GM19324 (cell line): ENCODE measurements around the gene MAB21L4.
"Not testable (repeated sequence)": the region's sequence is repeated elsewhere in the genome, so short reads cannot be mapped to it uniquely, and the experiment has no call there.

Experiments
- ATAC-seq: cut with Tn5 transposase; IDR thresholded peaks from one replicate; pipeline ENCODE4 v1.9.1; 2021; ENCODE audit warnings: mild to moderate bottlenecking, moderate library complexity; ENCODE audit not compliant: unreplicated experiment, low FRiP score

The MAB21L4 gene

DNA sequence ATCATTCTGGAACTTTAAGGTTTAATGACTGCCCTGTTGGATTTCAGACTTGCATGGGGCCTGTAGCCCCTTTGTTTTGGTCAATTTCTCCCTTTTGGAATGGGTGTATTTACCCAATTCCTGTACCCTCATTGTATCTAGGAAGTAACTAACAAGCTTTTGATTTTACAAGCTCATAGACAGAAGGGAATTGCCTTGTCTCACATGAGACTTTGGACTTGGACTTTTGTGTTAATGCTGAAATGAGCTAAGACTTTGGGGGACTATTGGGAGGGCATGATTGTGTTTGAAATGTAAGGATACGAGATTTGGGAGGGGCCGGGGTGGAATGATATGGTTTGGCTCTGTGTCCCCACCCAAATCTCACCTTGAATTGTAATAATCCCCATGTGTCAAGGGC is 49.6 kb downstream of the MAB21L4 start:
- not testable (repeated sequence) for ATAC-seq

- ATAC-seq, result no peak
Measured at GRCh38 chr2:240840435-240841060, 55.4 kb downstream of the MAB21L4 start.

DNA sequence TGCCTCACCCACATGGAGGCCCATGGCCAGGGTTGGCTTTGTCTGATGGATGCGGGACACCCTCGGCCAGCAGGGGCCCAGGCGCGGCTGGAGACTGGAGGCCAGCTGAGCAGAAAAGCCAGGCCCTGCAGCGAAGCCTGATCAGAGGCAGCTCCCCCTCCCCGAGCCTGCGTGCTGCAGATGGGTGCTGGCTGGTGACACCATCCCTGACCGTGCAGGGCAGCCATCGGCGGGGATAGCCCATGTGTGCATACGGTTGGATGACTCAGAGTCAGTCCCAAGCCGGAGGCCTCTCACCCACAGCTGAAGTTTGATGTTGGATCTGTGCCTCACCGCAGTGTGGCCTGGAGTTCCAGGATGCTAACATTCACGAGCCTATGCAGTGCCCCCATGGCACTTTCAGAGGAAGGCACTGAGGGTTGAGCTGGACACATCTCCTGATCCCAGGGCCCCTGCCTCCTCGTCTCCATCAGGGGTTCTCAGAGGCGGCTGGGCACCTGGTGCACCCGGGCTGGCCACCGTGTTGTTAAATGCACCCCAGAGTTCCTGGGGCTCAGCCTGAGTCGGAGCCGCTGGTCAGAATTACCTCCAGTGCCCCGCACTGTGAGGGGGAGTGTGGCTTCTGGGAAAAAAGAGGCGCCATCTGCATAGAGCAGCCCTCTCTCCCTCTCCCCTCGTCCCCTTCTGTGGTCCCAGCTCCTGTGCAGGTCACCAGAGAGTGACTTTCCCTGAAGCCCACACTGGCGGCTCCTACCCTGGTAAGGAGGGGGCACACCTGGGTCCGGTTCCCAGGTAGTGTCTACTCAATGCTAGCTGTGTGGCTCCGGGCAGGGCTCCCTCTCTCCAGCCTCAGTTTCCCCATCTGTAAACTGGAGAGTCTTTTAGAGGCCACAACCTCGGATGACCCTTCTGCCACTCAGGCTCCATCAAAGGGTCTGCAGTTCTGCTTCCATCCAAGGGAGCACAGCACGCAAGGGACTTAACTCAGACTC is 56.5 kb downstream of the MAB21L4 start:
- ATAC-seq, result no peak

DNA sequence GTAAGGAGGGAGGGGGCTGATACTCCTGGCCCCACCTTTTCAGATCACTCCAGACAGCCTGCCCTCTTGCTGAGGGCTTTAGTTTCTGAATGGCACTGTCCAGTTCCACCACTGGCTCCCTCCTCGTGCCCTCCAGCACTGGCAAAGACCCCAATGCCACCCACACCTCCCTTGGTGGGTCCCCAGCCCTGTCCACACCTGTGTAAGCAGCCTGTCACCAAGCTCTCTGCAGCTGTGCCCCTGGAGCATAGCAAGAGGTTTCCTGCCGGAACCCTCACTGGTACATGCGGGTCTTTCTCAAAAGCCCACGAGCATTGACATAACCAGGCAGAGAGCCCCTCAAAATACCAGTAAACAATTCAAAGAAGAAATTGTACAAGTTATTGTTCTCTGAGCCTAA is 58.3 kb downstream of the MAB21L4 start:
- ATAC-seq, result no peak

DNA sequence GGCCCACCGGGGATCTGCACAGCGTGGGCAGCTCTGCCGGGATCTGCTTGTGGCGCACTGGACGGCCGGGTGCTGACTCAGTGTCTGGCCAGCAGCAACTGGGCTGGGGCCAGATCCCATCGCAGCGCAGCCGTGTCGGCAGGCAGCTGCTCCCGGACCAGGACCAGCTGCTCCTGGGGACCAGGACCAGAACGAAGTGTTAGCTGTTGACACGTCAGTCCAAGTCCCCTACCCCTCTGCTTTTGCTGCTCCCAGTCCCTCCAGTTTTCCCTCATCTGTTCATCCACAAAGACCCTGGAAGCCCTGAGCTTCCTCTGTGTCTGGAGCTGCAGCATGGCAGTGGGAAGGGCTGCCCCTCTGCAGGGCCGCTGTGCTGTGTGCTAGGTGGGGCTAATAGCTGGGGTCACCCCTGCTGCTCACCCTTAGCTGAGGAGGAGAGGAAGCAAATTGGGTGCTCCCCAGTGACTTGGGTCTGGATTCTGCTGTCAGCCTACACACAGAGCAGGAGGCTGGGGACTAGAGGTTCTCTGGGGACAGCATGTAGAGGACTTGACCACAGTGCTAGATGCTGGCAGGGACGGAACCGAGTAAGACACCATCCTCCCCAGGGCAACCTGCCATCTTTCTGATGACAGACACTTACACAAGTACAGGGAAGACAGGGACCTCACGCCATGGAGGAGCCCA is 59.0 kb downstream of the MAB21L4 start:
- ATAC-seq, result no peak
